DMS153 treated with DMSO at 0.1 percent for 48 hours (cell line): ENCODE data around the gene AGK.
"Not testable (repeated sequence)": the region's sequence is repeated elsewhere in the genome, so short reads cannot be mapped to it uniquely, and the experiment has no call there.

ENCODE experiments used
- DNase-seq: peaks from one replicate; lab custom pipeline; 2025; ENCODE audit not compliant: unreplicated experiment; lab: John Stamatoyannopoulos, UW

The AGK gene

GRCh38 chr7:141551782-141552181 lies 572 bp downstream of the AGK start:
- DNase-seq, result no peak

GRCh38 chr7:141557360-141557759 lies 6.2 kb downstream of the AGK start:
- no peak for DNase-seq

- not testable (repeated sequence) for DNase-seq
These were observed 6.8 kb downstream of the AGK start for GRCh38 chr7:141557831-141558531.

- peak; percentile 93 for DNase-seq
These were observed 7.5 kb downstream of the AGK start for GRCh38 chr7:141558544-141559183.

GRCh38 chr7:141559961-141560360 lies 8.8 kb downstream of the AGK start:
- DNase-seq, result no peak

GRCh38 chr7:141562036-141562435 lies 10.8 kb downstream of the AGK start:
- no peak for DNase-seq

GRCh38 chr7:141562543-141562942 lies 11.3 kb downstream of the AGK start:
- DNase-seq, result no peak

- DNase-seq, result no peak
These were observed 11.8 kb downstream of the AGK start for GRCh38 chr7:141562972-141563371.

GRCh38 chr7:141563956-141564623 lies 12.9 kb downstream of the AGK start:
- DNase-seq, result no peak

GRCh38 chr7:141567432-141567831 lies 16.2 kb downstream of the AGK start:
- no peak for DNase-seq

GRCh38 chr7:141568227-141568626 lies 17.0 kb downstream of the AGK start:
- DNase-seq, result no peak

GRCh38 chr7:141571059-141571458 lies 19.8 kb downstream of the AGK start:
- no peak for DNase-seq

GRCh38 chr7:141572175-141572574 lies 21.0 kb downstream of the AGK start:
- no peak for DNase-seq

GRCh38 chr7:141573511-141573910 lies 22.3 kb downstream of the AGK start:
- no peak for DNase-seq

GRCh38 chr7:141575164-141575563 lies 24.0 kb downstream of the AGK start:
- DNase-seq, result no peak

GRCh38 chr7:141575654-141576448 lies 24.6 kb downstream of the AGK start:
- DNase-seq, result no peak

GRCh38 chr7:141577043-141577839 lies 26.0 kb downstream of the AGK start:
- DNase-seq, result no peak

- not testable (repeated sequence) for DNase-seq
These were observed 28.7 kb downstream of the AGK start for GRCh38 chr7:141579953-141580352.

- DNase-seq, result not testable (repeated sequence)
These were observed 30.9 kb downstream of the AGK start for GRCh38 chr7:141582063-141582462.

GRCh38 chr7:141584935-141585334 lies 33.7 kb downstream of the AGK start:
- no peak for DNase-seq
